ENCODE data around the gene FGF9.

FGF9 gene

GRCh38 chr13:21748166-21748565 lies 77.3 kb downstream of the FGF9 start:
- no peak overlapping the region for H3K4me3 ChIP-seq (replicated peaks; ENCODE audit: low read depth, low read length)
- TF ChIP-seq CTCF (IDR thresholded peaks at IDR 0.05; ENCODE audit: low read depth, low read length, missing control alignments), result no peak
- DNase-seq (ENCODE audit: extremely low read depth, low read depth), result no peak

GRCh38 chr13:21749410-21749809 lies 78.5 kb downstream of the FGF9 start:
- H3K4me3 ChIP-seq (replicated peaks; ENCODE audit: low read depth, low read length), result no peak overlapping the region
- TF ChIP-seq CTCF (IDR thresholded peaks at IDR 0.05; ENCODE audit: low read depth, low read length, missing control alignments), result no peak
- no peak for DNase-seq (ENCODE audit: extremely low read depth, low read depth)

GRCh38 chr13:21752501-21752900 lies 81.6 kb downstream of the FGF9 start:
- DNase-seq (ENCODE audit: extremely low read depth, low read depth), result no peak
- TF ChIP-seq CTCF (IDR thresholded peaks at IDR 0.05; ENCODE audit: low read depth, low read length, missing control alignments), result no peak
- no peak overlapping the region for H3K4me3 ChIP-seq (replicated peaks; ENCODE audit: low read depth, low read length)

GRCh38 chr13:21753117-21753729 lies 82.3 kb downstream of the FGF9 start:
- DNase-seq (ENCODE audit: extremely low read depth, low read depth), result no peak
- H3K4me3 ChIP-seq (replicated peaks; ENCODE audit: low read depth, low read length), result no peak overlapping the region
- no peak for TF ChIP-seq CTCF (IDR thresholded peaks at IDR 0.05; ENCODE audit: low read depth, low read length, missing control alignments)

Data from HFF-Myc (cell line).